HG02870 (cell line): ENCODE measurements around the gene FAM81B.
"Not testable (repeated sequence)": the region's sequence is repeated elsewhere in the genome, so short reads cannot be mapped to it uniquely, and the experiment has no call there.

Experiments
- ATAC-seq: cut with Tn5 transposase; IDR thresholded peaks from one replicate; pipeline ENCODE4 v1.9.1; 2021; ENCODE audit warnings: mild to moderate bottlenecking, moderate library complexity; ENCODE audit not compliant: unreplicated experiment

FAM81B gene

GRCh38 chr5:95390812-95391492, at the start of gene FAM81B:
Gene FAM81B, plus strand, starts transcription at chr5:95391366. Its CDS starts 24 bp downstream, at chr5:95391390.
- ATAC-seq, result no peak

- ATAC-seq, result not testable (repeated sequence)
Observed at GRCh38 chr5:95341444-95341843, 49.7 kb upstream of the FAM81B start.

- ATAC-seq, result no peak
Observed at GRCh38 chr5:95347506-95348120, 43.6 kb upstream of the FAM81B start.

DNA sequence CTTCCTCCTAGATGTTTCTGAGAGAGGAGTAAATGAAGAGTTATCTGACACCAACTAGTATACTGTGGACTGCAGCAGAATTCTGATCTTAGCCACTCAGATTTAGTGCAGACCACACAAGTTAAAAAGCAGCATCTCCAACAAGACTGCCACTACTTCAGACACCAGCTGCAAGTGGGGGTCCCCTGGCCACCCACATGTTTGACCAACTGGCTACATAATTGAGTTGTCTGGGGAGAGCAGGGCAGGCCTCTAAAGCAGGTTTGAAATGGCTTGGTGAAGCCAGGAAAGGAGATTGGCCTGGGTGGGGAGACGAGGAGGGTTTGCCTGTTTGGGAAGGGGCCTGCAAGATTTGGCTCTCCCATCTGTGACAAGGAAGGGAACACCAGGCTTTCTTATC, 40.5 kb upstream of the FAM81B start:
- ATAC-seq, result no peak

GRCh38 chr5:95352691-95353090, 38.5 kb upstream of the FAM81B start:
- ATAC-seq, result no peak

- no peak for ATAC-seq
Observed at GRCh38 chr5:95358320-95358719, 32.8 kb upstream of the FAM81B start.

- ATAC-seq, result no peak
Observed at GRCh38 chr5:95358848-95359247, 32.3 kb upstream of the FAM81B start.

- not testable (repeated sequence) for ATAC-seq
Observed at GRCh38 chr5:95360667-95361066, 30.5 kb upstream of the FAM81B start.

DNA sequence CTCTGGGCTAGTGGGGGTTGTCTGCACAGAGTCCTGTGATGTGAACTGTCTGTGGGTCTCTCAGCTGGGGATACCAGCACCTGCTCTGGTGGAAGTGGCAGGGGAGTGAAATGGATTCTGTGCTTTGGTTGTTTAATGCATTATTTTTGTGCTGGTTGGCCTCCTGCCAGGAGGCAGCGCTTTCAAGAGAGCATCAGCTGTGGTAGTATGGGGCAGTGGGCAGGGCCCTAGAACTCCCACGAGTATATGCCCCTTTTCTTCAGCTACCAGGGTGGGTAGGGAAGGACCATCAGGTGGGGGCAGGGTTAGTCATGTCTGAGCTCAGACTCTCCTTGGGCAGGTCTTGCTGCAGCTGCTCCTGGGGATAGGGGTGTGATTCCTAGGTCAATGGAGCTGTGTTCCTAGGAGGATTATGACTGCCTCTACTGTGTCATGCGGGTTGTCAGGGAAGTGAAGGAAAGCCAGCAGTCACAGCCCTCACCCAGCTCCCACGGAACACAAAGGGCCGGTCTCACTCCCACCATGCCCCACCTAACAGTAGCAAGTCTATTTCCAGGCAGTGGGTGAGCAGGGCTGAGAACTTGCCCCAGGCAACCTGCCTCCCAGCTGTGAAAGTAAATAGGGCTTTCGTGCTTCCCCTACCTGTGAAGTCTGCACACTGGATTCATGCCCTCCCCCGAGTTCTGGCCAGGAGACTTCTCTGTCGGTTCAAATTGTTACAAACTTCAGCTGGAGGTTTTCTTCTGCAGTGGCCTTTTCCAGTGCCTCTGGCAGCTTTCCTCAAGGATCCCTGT, 25.7 kb upstream of the FAM81B start:
- no peak for ATAC-seq

- no peak for ATAC-seq
Observed at GRCh38 chr5:95369782-95370181, 21.4 kb upstream of the FAM81B start.

DNA sequence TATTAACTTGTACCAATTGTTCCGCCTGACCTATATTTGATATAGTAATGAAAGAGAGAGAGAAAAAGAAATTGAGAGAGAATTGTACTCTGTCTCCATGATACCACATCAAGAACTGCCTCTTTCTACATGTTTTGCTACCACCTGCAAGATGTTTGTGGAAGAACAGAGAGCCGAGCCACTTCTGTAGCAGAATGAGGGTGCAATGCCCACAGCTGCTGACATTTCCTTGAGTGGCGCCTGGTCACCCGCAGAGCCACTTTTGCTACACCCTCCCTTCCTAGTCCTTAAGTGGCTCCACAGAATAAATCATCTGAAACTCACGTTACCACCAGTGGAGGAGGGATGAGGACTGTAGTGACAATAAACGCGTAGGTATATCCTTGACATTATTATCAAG, 17.1 kb upstream of the FAM81B start:
- ATAC-seq, result no peak

DNA sequence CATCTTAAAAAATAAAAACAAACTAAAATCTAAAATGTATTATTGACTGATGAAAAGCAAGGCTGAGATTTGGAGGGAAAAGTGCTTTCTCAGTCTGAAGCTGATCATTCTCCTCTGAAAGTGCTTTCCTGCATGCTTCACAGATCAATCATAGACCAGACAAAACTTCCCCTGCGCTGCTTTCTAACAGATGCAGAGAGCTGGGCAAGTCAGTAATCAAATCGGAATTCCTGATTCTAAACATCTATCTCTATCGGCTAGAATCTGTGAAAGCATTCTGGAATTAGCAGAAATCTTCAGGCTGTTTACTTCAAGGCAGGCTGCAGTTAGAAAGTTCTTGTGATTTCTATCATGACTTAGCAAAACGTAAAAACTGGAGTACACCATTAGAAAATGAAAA, 15.6 kb upstream of the FAM81B start:
- no peak for ATAC-seq

DNA sequence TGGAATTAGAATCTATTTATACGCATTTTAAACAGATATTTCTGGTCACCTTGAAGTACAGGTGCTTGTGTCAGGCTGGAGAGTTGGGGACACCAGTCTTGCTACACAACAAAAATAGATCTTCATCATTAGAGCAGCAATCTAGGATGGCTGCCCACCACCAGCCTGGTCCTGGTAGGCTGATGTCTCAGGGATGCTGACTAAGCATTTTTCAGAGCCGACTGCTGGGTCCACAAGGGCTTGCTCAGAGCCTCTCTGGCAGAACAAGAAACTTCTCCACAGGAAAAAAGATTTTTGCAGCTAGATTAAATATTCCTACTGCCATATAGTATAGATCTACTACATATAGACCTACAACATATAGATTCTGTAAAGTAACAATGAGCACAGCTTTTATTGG, 12.0 kb upstream of the FAM81B start:
- ATAC-seq, result no peak

- no peak for ATAC-seq
Observed at GRCh38 chr5:95380103-95380628, 11.0 kb upstream of the FAM81B start.

- no peak for ATAC-seq
Observed at GRCh38 chr5:95382801-95383200, 8.4 kb upstream of the FAM81B start.

GRCh38 chr5:95384485-95385213, 6.5 kb upstream of the FAM81B start:
- ATAC-seq, result no peak

DNA sequence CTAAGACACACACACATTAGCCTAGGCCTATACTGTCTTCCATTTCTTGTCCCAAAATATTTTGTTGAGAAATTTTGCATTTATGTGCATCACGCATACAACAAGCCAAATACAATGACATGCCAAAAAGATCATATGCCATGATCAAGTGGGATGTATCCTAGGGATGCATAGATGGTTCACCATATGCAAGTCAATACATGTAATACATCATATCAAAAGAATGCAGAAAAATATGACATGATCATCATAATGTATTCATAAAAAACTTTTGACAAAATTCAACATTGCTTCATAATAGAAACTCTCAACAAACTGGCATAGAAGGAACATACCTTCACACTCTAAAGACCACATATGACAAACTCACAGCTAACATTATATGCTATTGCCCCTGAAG, 5.8 kb upstream of the FAM81B start:
- no peak for ATAC-seq

GRCh38 chr5:95391965-95392364, 799 bp downstream of the FAM81B start:
- not testable (repeated sequence) for ATAC-seq

DNA sequence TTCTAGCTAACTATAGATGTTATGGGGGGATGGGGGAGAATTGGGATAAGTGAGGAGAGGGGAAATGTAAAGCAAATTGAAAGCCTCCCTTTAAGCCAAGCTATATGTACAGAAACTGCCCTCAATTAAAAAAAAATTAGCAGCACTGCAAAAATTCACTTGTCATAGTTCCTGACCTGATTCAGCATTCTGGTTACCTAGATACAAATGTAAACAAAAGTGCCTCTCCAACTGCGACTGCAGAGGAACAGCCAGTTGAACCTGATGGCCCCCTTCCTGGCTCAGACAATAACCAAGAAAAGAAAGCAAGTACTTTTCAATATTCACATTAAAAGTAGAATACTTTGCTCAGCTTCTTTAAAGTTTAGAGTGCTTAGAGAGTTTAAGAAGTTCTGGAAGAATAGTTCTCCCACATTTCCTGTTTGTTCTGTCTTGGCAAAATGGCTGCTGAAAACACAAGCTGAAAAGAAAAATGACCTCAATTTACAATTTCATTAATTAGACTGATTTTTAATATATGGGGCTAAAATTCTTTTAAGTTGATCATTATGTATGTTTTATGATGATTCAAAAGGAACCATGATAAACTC, 1.5 kb downstream of the FAM81B start:
- ATAC-seq, result no peak

DNA sequence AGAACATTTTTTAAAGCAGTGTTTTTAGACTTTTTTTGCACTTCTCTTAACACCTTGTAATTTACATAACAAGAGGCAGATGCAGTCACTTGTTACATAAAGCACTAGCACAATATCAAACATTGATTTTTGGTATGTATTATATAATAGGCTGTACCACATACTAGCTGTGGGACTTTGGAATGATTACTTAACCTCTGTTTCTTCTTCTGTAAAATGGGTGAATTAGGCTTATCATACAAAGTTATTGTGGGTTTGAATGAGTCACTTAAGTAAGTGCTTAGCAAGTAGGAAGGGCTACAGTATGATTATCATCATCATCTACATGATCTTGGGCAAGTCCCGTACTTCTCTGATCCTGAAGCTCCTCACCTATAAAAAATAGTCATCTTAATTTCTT, 2.1 kb downstream of the FAM81B start:
- ATAC-seq, result no peak

DNA sequence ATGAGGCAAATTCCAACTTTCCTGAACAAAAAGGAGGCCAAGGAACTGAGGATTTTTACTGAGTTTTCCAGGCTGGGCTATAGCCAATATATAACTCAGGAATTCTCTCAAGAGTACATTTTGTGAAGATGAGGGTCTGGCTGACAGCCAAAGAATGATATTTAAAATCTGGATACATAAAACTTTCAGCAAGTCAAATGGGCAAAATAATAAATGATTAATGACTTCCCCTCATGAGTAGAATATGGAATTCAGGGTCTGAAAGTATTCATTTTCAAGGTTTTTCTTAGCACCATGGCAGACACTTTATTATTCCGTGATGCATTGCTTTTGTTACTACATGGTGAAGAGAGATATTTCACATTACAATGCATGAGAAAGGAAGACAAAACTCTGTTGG, 7.8 kb downstream of the FAM81B start:
- no peak for ATAC-seq
